K562 (cell line): Measurements from ENCODE around the gene PCF11. TPM values are rescaled to one million over a fixed set of nuclear protein-coding genes. Genes with fewer than 3 reads are reported as not detected.

ENCODE experiments used
- ATAC-seq: fragments of 200-7000 bp; cut with Tn5 transposase; 3 replicates; pipeline ENCODE4 v1.9.1; 2020; ENCODE audit warnings: moderate library complexity
- BruUV-seq: library from RNA; stranded (reverse); fragments of 400-500 nt; replicated peaks from 2 replicates; lab custom pipeline; 2021; lab: Mats Ljungman, UMichigan
- CTCF ChIA-PET: fragments of 300-600 bp; formaldehyde crosslinking; extraction: SDS; loops from one replicate; lab custom pipeline; 2021; ENCODE audit warnings: low intra/inter-chr PET ratio; lab: Yijun Ruan, JAX
- POLR2A ChIA-PET: fragments of 300-600, 350-650 bp; sonication (Branson Sonifier 250); formaldehyde crosslinking; extraction: SDS; loops from one replicate; lab custom pipeline; 2021; ENCODE audit warnings: antibody characterized with exemption, inconsistent platforms; lab: Yijun Ruan, JAX
- DNase-seq, 4 experiments: peaks; one replicate each; pipeline versions ENCODE4 v3.0.0 to v3.0.0-alpha.2; 2011 to 2018; ENCODE audit warnings: low spot score in 3 of 4, mixed read lengths in 3 of 4; ENCODE audit errors: extremely low read depth in 1 of 4
- FAIRE-seq: peaks from 2 replicates; lab custom pipeline; 2011; peaks lifted over from hg19 to GRCh38; lab: Jason Lieb, UNC
- H2AFZ ChIP-seq: 2 replicates; pipeline ENCODE4 v1.6.0; 2011; ENCODE audit warnings: low read depth, low read length, control low read depth, inconsistent platforms
- H3K27ac ChIP-seq: fragments of 200-600 bp; 3 replicates; pipeline ENCODE4 v1.8.0; 2011; ENCODE audit warnings: low read depth, mild to moderate bottlenecking, control low read depth, inconsistent platforms, low read length, moderate library complexity, mixed read lengths; ENCODE audit errors: extremely low read depth
- H3K27me3 ChIP-seq, 2 experiments: fragments of 300-600 bp in 1 of 2; 2 replicates in 1 of 2; 3 replicates in 1 of 2; pipeline versions ENCODE4 v1.6.0 to v1.8.0; 2011; ENCODE audit warnings: inconsistent platforms in 2 of 2, low read length in 2 of 2, mild to moderate bottlenecking in 1 of 2, mixed read lengths in 1 of 2, moderate library complexity in 1 of 2; ENCODE audit not compliant: control insufficient read depth in 2 of 2, insufficient read depth in 2 of 2
- H3K36me3 ChIP-seq: fragments of 300-600 bp; 3 replicates; pipeline ENCODE4 v1.8.0; 2011; ENCODE audit warnings: mild to moderate bottlenecking, low read length, inconsistent platforms; ENCODE audit not compliant: control insufficient read depth, insufficient read depth
- H3K4me1 ChIP-seq, 2 experiments: fragments of 200-600 bp in 1 of 2; replicated peaks in 1 of 2; 2 replicates in 1 of 2; 3 replicates in 1 of 2; pipeline versions ENCODE4 v1.5.1 to v1.8.0; 2011; ENCODE audit warnings: inconsistent platforms in 2 of 2, low read length in 2 of 2, mild to moderate bottlenecking in 1 of 2, mixed read lengths in 1 of 2, moderate library complexity in 1 of 2; ENCODE audit not compliant: control insufficient read depth in 2 of 2, insufficient read depth in 2 of 2
- H3K4me2 ChIP-seq: 2 replicates; pipeline ENCODE4 v1.6.1; 2011; ENCODE audit warnings: low read length, control low read depth, inconsistent platforms, mixed read lengths; ENCODE audit not compliant: insufficient read depth
- H3K4me3 ChIP-seq: fragments of 200-600 bp; sonication (generic), shearing (Covaris generic); 2 replicates; pipeline ENCODE4 v1.5.1; 2016; ENCODE audit warnings: control low read depth, inconsistent platforms
- H3K79me2 ChIP-seq: fragments of 200-600 bp; 3 replicates; pipeline ENCODE4 v1.8.0; 2011; ENCODE audit warnings: low read length, inconsistent platforms; ENCODE audit not compliant: control insufficient read depth, insufficient read depth
- H3K9ac ChIP-seq, 2 experiments: 2 replicates each; pipeline versions ENCODE4 v1.6.0 to v1.6.1; 2011; ENCODE audit warnings: low read depth in 2 of 2, low read length in 2 of 2, control low read depth in 1 of 2, inconsistent platforms in 1 of 2, mild to moderate bottlenecking in 1 of 2, mixed read lengths in 1 of 2; ENCODE audit not compliant: insufficient read depth in 1 of 2
- H3K9me1 ChIP-seq: one replicate; pipeline ENCODE4 v1.6.0; 2011; ENCODE audit warnings: inconsistent platforms, mild to moderate bottlenecking, low read length, moderate library complexity; ENCODE audit not compliant: control insufficient read depth, insufficient read depth
- H3K9me3 ChIP-seq: replicated peaks from 2 replicates; pipeline ENCODE4 v1.5.1; 2011; ENCODE audit warnings: low read depth, low read length, inconsistent platforms; ENCODE audit not compliant: control insufficient read depth, insufficient read depth
- H4K20me1 ChIP-seq: replicated peaks from 2 replicates; pipeline ENCODE4 v1.6.1; 2011; ENCODE audit warnings: low read length, inconsistent platforms, mixed read lengths; ENCODE audit not compliant: control insufficient read depth, insufficient read depth
- CREBBP ChIP-seq: IDR thresholded peaks from one replicate; pipeline ENCODE4 v1.6.1; 2012; ENCODE audit warnings: low read depth, mild to moderate bottlenecking, control low read depth, inconsistent platforms, low read length
- ELK3 ChIP-seq: fragments of 450-650 bp; formaldehyde crosslinking; IDR thresholded peaks from 2 replicates; pipeline ENCODE4 v1.4.0; 2020; ENCODE audit warnings: mild to moderate bottlenecking
- GTF2F1 ChIP-seq: IDR thresholded peaks from 2 replicates; pipeline ENCODE4 v1.6.1; 2011; ENCODE audit warnings: low read depth, low read length, improper control_type of control experiment
- KAT2B ChIP-seq: IDR thresholded peaks from one replicate; pipeline ENCODE4 v1.6.1; 2012; ENCODE audit warnings: low read depth, mild to moderate bottlenecking, control low read depth, inconsistent platforms, low read length, moderate library complexity
- MGA ChIP-seq: fragments of 450-650 bp; IDR thresholded peaks from 2 replicates; pipeline ENCODE4 v1.6.1; 2016; ENCODE audit warnings: mild to moderate bottlenecking, moderate library complexity
- MIER1 ChIP-seq: fragments of 450-650 bp; IDR thresholded peaks from 2 replicates; pipeline ENCODE4 v1.6.1; 2016; ENCODE audit warnings: antibody characterized with exemption, mild to moderate bottlenecking, low read depth
- MTA2 ChIP-seq: fragments of 450-650 bp; IDR thresholded peaks from 2 replicates; pipeline ENCODE4 v1.6.1; 2016; ENCODE audit warnings: low read depth
- WGBS: fragments of 100-300 bp; shearing (Covaris generic); methylation state at CpG from one replicate; pipeline ENCODE4 v1.1.6; 2016; ENCODE audit warnings: low coverage, mixed read lengths; ENCODE audit not compliant: insufficient coverage; ENCODE audit errors: missing lambda C conversion rate; 5-methylcytosine and 5-hydroxymethylcytosine counted together
- in situ Hi-C: fragments of 300-500 bp; cut with MboI; formaldehyde crosslinking; loops from 4 replicates; pipeline ENCODE4 v1.15.0; 2018; ENCODE audit warnings: inconsistent platforms, mixed read lengths
- intact Hi-C: fragments of 100-400 bp; cut with micrococcal nuclease; formaldehyde crosslinking; loops from 2 replicates; pipeline ENCODE4 v1.14.2; 2022
- polyA plus RNA-seq, 8 experiments: library from polyadenylated mRNA; depleted of rRNA in 4 of 8; stranded (reverse) in 5 of 8; unstranded in 3 of 8; fragments of >200 nt; fragmentation: Nextera tagmentation in 2 of 8; fragmentation: Illumina TruSeq in 1 of 8; extraction: Ambion mirVana in 2 of 8; extraction: Trizol in 1 of 8; gene quantifications; 2 replicates each; pipeline versions ENCODE4 v1.2.1 to v1.2.3, GENCODE V29; 2011 to 2014; ENCODE audit warnings: inconsistent platforms in 1 of 8, missing spikeins in 1 of 8
- total RNA-seq, 7 experiments: library from RNA; depleted of rRNA in 6 of 7; stranded (reverse); fragments of >200 nt in 6 of 7; fragmentation: Illumina TruSeq in 2 of 7; extraction: Trizol in 2 of 7; gene quantifications; 2 replicates each; pipeline versions ENCODE4 v1.2.1 to v1.2.3, GENCODE V29; 2011 to 2021; ENCODE audit warnings: low replicate concordance in 1 of 7

PCF11 gene
- total and polyA plus RNA-seq, 9 of the 15 experiments (the other 6 are each of a cell fraction or from before 2014, with no cell fraction given): 9.3 to 91.6 (median 54.4) TPM

- no peak for TF ChIP-seq ELK3 (CRISPR knock-in tag)
- no peak for TF ChIP-seq MTA2
Observed at GRCh38 chr11:83156996-83157593, at the start of gene PCF11 (continued).

- Histone ChIP-seq H3K79me2 (no peaks in the 10 kb centered on the region), H3K4me1 (peaks cover 0 to 6% of the 10 kb centered on the region in 2 experiments; a peak in 2 of 5 replicates), H2AFZ (no peak overlapping the region), H3K9me1 (no peaks in the 10 kb centered on the region), H3K9me3 (no peaks in the 10 kb centered on the region), H3K9ac (no peak overlapping the region), H3K4me2 (no peak overlapping the region), H3K4me3 (no peak overlapping the region), H3K36me3 (no peaks in the 10 kb centered on the region), H3K27me3 (no peaks in the 10 kb centered on the region), H4K20me1 (no peaks in the 10 kb centered on the region), H3K27ac (no peak overlapping the region)
- DNase-seq (no peak), FAIRE-seq (no peak), ATAC-seq (no peak)
- POLR2A ChIA-PET: no interaction called here
- WGBS: 0% methylated on average over 2 of the region's 2 CpGs
- CTCF ChIA-PET: no interaction called here
- in situ Hi-C loops: no loop called here
- intact Hi-C loops: no loop called here
- no TSS peak for BruUV-seq
- TF ChIP-seq KAT2B (no peak), CREBBP (no peak), MGA (no peak), MIER1 (no peak), GTF2F1 (no peak)
Observed at GRCh38 chr11:83112886-83113285, 44.0 kb upstream of the PCF11 start.
